ENCODE measurements around the gene MAST4. TPM values are rescaled to one million over a fixed set of nuclear protein-coding genes. Genes with fewer than 3 reads are reported as not detected.

The MAST4 gene
- total and polyA plus RNA-seq, 2 of the 4 experiments (the other 2 are of a cell fraction) = 4.8 to 6.8 TPM

GRCh38 chr5:67166460-67167285, 570.5 kb downstream of the MAST4 start:
- Histone ChIP-seq H4K91ac (ENCODE audit: insufficient read depth, low read depth, low read length) (peak overlapping the region; percentile 49), H3K4me2 (ENCODE audit: low read depth, low read length) (no peak overlapping the region; the same call in 1 of the 2 replicates), H3K9ac (ENCODE audit: low read depth, low read length) (peak overlapping the region; percentile 24; the same call in 1 of the 2 replicates), H3K9me1 (ENCODE audit: insufficient read depth, low read length) (no peaks in the 10 kb centered on the region), H3K27ac (ENCODE audit: insufficient read depth, low read length) (no peak overlapping the region), H3K4me3 (ENCODE audit: insufficient read depth, low read depth, low read length) (no peak overlapping the region), H2BK15ac (ENCODE audit: low read depth, low read length) (no peak overlapping the region; the same call in 2 of the 3 replicates), H3K9me3 (ENCODE audit: control insufficient read depth, insufficient read depth, low read length) (no peaks in the 10 kb centered on the region), H3K23ac (ENCODE audit: low read depth, low read length) (no peak overlapping the region), H3K27me3 (ENCODE audit: control insufficient read depth, insufficient read depth, low read length) (no peaks in the 10 kb centered on the region), H2BK5ac (ENCODE audit: low read depth, low read length, poor library complexity, severe bottlenecking) (peak overlapping the region; percentile 42), H3K36me3 (ENCODE audit: control insufficient read depth, insufficient read depth, low read length) (peaks cover 21% of the 10 kb centered on the region), H4K20me1 (ENCODE audit: insufficient read depth, low read length) (no peaks in the 10 kb centered on the region), H3K79me1 (ENCODE audit: low read depth in 1 of 2, low read length in 2 of 2) (no peaks in the 10 kb centered on the region), H3K56ac (ENCODE audit: extremely low read depth, insufficient read depth, low read length) (no peak overlapping the region), H2AK9ac (replicated peaks; ENCODE audit: low read depth, low read length, poor library complexity) (peak overlapping the region; percentile 76), H2BK20ac (ENCODE audit: low read depth, low read length) (no peak overlapping the region), H2AK5ac (ENCODE audit: low read depth, low read length) (no peak overlapping the region), H3K4me1 (ENCODE audit: control insufficient read depth, insufficient read depth, low read length) (peaks cover 2% of the 10 kb centered on the region; the same call in 1 of the 2 replicates), H2BK120ac (ENCODE audit: low read depth, low read length) (peak overlapping the region; percentile 57), H3K14ac (replicated peaks; ENCODE audit: low read depth, low read length) (peak overlapping the region; percentile 76; the same call in 1 of the 2 replicates), H3K18ac (ENCODE audit: low read depth, low read length) (no peak overlapping the region; the same call in 1 of the 2 replicates), H4K5ac (ENCODE audit: low read depth, low read length) (peak overlapping the region; percentile 80; the same call in 1 of the 2 replicates), H2AFZ (replicated peaks; ENCODE audit: low read length, poor library complexity) (peak overlapping the region; percentile 94), H4K8ac (ENCODE audit: low read depth in 2 of 2, low read length in 2 of 2) (peak overlapping the region; percentile 84 to 86; a peak in 3 of 4 replicates), H3K4ac (ENCODE audit: low read depth, low read length) (peak overlapping the region; percentile 52)
- no TSS peak for BruUV-seq (replicated peaks)
- peak; percentile 28 for ATAC-seq (ENCODE audit: low read depth)
- intact Hi-C loops (cut with micrococcal nuclease) = loop anchor here (1.0 to 10.0 kb wide), 2 partner anchors 43 to 1878 kb away; no protein-coding TSS in a partner anchor
- WGBS, 2 experiments (ENCODE audit: extremely low coverage in 2 of 2, insufficient read length in 1 of 2) = 24% methylated on average over 3 of the region's 31 CpGs; no CpG with 5 or more reads in 1 of the 2 experiments
- ChIA-PET CTCF (interaction anchor here (0.6 to 0.8 kb wide), 3 partner anchors 9 to 237 kb away, joined by 3 to 6 read pairs (median 5); no protein-coding TSS in a partner anchor), POLR2A (ENCODE audit: unreplicated experiment) (no interaction called here)
- in situ Hi-C loops (cut with MboI; ENCODE audit: low sequenced_read_pairs) = no loop called here
- TF ChIP-seq NFE2L2 (IDR thresholded peaks at IDR 0.05; ENCODE audit: low read depth, low read length) (no peak), ELK1 (IDR thresholded peaks at IDR 0.05; ENCODE audit: borderline replicate concordance, low read depth, low read length) (no peak), USF2 (IDR thresholded peaks at IDR 0.05; ENCODE audit: low read depth, low read length) (no peak), RAD21 (IDR thresholded peaks at IDR 0.05; ENCODE audit: low read length) (no peak), FOS (IDR thresholded peaks at IDR 0.05; ENCODE audit: low read depth, low read length) (no peak), MAFK (IDR thresholded peaks at IDR 0.05; ENCODE audit: low read depth, low read length) (no peak), MXI1 (IDR thresholded peaks at IDR 0.05; ENCODE audit: borderline replicate concordance, low read depth, low read length) (no peak), RCOR1 (IDR thresholded peaks at IDR 0.05; ENCODE audit: insufficient replicate concordance, low read length) (no peak), RFX5 (IDR thresholded peaks at IDR 0.05; ENCODE audit: low read depth, low read length) (no peak), CHD1 (IDR thresholded peaks at IDR 0.05; ENCODE audit: low read depth, low read length) (no peak)
- no peak for DNase-seq
- dilution Hi-C loops (cut with HindIII; ENCODE audit: low sequenced_read_pairs, unreplicated experiment) = no loop called here

All from IMR-90 (cell line).